Sigmoid colon (tissue), 4 donors: ENCODE data around the gene GALNT12.

Experiments
- EP300 ChIP-seq, 4 donors: sonication (generic); formaldehyde crosslinking; IDR thresholded peaks; one replicate each; pipeline ENCODE4 v1.6.1; 2017; ENCODE audit warnings: antibody characterized with exemption in 4 of 4
- POLR2A ChIP-seq, 2 donors: fragments of 450-650 bp; IDR thresholded peaks; one replicate each; pipeline ENCODE4 v1.6.1; 2016; ENCODE audit warnings: antibody characterized with exemption in 2 of 2, mild to moderate bottlenecking in 2 of 2, moderate library complexity in 2 of 2
- POLR2AphosphoS5 ChIP-seq, 4 donors: sonication (generic); formaldehyde crosslinking; IDR thresholded peaks; one replicate each; pipeline ENCODE4 v1.6.1; 2017; ENCODE audit warnings: antibody characterized with exemption in 4 of 4
- TF ChIP-seq, protein P1 (sequence below), 4 experiments: fragments of 450-650 bp in 3 of 4; fragments of 200-600 bp in 1 of 4; IDR thresholded peaks; one replicate each; pipeline ENCODE4 v1.5.1; 2016 to 2019; ENCODE audit warnings: antibody characterized with exemption in 4 of 4, mild to moderate bottlenecking in 3 of 4, moderate library complexity in 2 of 4

DNA sequence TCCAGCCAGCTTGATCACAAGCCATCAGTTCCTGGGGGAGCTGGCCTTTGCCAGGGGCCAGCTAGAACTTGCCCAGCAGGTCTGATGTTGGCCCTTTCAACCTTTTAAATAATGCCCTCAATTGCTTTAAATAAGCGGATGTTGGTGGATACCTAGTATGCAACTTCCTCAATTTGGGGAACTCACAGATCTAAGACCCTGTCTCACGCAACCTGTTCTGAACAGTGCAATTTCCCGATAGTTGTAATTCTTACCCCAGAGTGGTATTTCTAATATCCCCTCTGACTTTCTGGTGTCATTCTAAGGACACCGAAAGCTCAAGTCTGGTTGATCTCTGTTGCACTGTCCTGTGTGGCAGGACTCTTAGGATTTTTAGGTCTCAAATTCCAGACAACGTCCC is 23.1 kb downstream of the GALNT12 start:
- TF ChIP-seq POLR2AphosphoS5 (IDR thresholded peaks at IDR 0.05) (no peak), POLR2A (IDR thresholded peaks at IDR 0.05) (no peak), EP300 (IDR thresholded peaks at IDR 0.05) (no peak)
- TF ChIP-seq, protein P1, sequence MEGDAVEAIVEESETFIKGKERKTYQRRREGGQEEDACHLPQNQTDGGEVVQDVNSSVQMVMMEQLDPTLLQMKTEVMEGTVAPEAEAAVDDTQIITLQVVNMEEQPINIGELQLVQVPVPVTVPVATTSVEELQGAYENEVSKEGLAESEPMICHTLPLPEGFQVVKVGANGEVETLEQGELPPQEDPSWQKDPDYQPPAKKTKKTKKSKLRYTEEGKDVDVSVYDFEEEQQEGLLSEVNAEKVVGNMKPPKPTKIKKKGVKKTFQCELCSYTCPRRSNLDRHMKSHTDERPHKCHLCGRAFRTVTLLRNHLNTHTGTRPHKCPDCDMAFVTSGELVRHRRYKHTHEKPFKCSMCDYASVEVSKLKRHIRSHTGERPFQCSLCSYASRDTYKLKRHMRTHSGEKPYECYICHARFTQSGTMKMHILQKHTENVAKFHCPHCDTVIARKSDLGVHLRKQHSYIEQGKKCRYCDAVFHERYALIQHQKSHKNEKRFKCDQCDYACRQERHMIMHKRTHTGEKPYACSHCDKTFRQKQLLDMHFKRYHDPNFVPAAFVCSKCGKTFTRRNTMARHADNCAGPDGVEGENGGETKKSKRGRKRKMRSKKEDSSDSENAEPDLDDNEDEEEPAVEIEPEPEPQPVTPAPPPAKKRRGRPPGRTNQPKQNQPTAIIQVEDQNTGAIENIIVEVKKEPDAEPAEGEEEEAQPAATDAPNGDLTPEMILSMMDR (IDR thresholded peaks at IDR 0.05): no peak
